Amniotic epithelial cell (primary cell): ENCODE measurements around the gene CCDC90B.
A peak's percentile ranks its signal among the peaks of the same experiment; 100 is the strongest.
"Not testable (repeated sequence)": the region's sequence is repeated elsewhere in the genome, so short reads cannot be mapped to it uniquely, and the experiment has no call there.

ENCODE experiments used
- DNase-seq: peaks from one replicate; pipeline ENCODE4 v3.0.0-alpha.2; 2010; ENCODE audit warnings: low read depth

The CCDC90B gene

GRCh38 chr11:83287631-83288030 lies 1.5 kb upstream of the CCDC90B start:
- DNase-seq, result no peak

DNA sequence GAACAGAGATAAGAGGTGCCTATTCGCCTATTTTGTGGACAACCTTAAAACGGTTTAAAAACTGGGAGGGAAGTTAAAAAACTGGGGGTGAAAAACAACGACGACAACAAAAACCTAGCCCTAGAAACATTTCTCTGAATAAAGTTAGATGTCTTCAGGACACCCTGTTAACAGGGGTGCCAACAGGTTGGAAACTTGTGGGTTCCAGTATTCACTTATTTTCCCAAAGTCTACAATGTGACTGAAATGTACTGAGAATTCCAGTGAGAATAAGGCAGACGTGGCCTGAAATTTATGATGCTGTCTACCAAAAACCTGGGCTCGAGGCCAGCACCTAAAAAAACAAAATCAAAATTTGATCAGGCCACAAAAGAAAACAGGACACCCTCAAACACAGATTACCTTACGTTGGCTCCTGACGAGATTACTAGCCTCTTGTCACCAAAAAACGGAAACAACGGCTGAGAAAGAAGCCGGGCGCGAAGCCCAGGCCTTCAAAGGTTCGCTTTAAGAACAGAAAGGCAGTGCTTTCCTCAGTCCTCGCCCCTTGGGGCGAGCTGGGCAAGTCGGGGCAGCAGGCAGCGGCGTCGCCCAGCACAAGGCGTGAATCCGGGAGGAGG lies 906 bp downstream of the CCDC90B start:
- DNase-seq, result no peak

- DNase-seq, result no peak
Measured at GRCh38 chr11:83284501-83285150, 1.5 kb downstream of the CCDC90B start.

- no peak for DNase-seq
Measured at GRCh38 chr11:83282084-83282716, 4.0 kb downstream of the CCDC90B start.

DNA sequence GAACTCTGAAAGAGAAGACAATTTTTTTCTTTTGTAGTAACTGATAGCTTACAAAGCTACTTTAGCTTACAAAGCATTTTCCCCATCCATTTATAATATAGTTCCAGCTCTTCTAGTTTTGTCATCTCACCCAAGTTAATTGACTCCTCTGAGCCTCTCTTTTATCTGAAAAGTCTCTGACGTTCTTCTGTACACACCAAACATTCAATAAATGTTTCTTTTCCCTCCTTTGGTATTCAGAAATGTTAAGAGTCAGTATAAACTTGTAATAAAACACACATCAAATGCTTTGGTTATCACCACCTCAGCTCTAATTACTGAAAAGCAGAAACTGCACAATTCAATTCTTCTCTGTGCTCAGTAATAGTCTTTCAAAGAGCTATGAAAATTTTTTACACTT lies 5.9 kb downstream of the CCDC90B start:
- peak; percentile 18 for DNase-seq

GRCh38 chr11:83278351-83278750 lies 7.8 kb downstream of the CCDC90B start:
- peak; percentile 47 for DNase-seq

DNA sequence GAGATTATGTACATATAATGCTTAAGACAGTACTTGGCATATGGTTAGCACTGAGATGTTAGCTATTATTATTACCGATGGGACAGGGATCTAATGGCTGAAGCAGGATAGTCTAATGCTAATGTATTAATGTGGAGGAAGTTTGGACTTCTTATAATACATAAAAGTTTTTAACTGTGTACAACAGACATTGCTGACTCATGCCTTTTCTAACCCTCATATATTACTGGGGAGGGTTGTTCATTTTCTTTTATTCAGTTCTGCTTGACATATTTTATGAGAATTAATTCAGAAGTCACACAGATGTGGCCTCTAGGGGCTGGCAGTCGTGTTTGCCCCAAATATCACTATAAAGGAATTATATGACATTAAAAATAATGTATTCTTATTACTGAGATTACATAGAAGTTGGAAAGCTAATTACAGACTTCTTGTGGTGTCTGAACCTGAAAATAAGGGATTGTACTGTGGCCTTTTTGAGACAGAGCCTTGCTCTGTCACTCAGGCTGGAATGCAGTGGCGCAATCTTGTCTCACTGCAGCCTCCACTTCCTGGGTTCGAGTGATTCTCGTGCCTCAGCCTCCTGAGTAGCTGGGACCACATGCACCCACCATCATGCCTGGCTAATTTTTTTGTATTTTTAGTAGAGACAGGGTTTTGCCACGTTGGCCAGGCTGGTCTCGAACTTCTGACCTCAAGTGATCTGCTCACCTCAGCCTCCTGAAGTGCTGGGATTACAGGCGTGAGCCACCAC lies 10.1 kb downstream of the CCDC90B start:
- DNase-seq, result no peak

GRCh38 chr11:83272627-83273026 lies 13.5 kb downstream of the CCDC90B start:
- peak; percentile 83 for DNase-seq

- DNase-seq, result not testable (repeated sequence)
Measured at GRCh38 chr11:83271734-83272133, 14.4 kb downstream of the CCDC90B start.

- not testable (repeated sequence) for DNase-seq
Measured at GRCh38 chr11:83269080-83269479, 17.1 kb downstream of the CCDC90B start.

DNA sequence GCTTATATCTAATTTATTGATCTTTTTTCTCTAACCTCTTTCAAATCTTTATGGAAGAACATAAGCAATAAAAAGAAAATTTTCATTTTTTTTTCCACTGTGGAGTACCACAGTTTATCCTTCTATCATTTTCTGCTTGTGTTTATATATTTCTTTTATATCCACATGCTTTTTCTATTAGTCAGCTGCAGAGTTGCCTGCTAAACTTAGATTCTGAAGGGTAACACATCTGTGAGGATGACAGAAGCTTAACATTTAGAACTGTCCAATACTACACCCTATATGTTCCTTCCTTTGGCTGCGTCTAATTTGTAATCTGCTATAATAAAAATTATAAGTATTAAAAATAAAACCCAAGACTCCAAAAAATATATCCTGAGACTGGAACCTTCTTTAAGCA lies 20.8 kb downstream of the CCDC90B start:
- DNase-seq, result no peak

GRCh38 chr11:83259559-83259958 lies 26.6 kb downstream of the CCDC90B start:
- DNase-seq, result no peak

- DNase-seq, result peak; percentile 96
Measured at GRCh38 chr11:83257761-83258168, 28.4 kb downstream of the CCDC90B start.

DNA sequence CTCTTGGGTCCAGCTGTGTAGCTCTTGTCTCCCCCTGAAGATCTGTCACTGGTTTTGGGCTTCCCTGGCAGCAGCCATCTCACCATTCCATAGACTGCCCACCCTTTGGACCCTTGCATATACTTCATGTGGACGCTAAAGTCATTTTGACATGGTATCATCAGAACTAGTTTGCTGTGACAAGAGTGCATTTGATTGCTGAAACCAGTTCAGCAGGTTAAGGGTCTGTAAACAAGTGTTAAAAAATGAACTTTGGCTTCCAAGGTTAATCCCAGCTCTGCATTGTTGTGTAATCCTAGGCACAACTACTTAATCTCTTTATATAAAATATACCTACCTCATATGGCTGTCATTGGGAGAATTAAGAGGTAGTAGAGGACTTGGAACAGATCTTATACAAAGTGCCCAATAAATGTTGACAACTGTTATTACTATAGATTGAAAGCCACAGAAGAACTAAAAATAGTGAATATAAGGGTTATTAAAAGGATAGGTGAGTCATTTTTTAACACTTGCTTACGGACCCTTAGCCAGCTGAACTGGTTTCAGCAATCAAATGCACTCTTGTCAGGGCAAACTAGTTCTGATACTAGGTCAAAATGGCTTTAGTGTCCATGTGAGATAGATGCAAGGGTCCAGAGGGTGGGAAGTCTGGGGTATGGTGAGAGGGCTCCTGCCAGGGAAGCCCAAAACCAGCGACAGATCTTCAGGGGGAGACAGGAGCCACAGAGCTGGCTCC lies 29.4 kb downstream of the CCDC90B start:
- DNase-seq, result no peak

DNA sequence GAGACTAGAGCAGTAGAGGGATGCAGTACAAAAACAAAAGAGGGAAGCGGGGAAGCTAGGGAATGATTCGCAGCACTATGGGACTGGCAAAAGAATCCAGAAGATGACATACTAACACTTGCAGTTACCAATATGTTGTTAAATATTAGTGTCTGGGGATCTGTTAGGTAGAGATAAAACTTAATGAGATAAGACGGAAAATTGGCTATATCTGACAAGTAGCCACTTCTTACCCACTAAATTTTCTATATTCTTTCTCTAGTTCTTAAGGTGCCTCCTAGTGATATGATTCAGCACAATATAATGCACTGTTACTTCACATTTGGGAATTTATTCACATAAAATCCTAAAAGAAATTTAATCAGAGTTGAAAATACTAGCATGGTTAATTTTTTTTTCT lies 30.8 kb downstream of the CCDC90B start:
- DNase-seq, result no peak

DNA sequence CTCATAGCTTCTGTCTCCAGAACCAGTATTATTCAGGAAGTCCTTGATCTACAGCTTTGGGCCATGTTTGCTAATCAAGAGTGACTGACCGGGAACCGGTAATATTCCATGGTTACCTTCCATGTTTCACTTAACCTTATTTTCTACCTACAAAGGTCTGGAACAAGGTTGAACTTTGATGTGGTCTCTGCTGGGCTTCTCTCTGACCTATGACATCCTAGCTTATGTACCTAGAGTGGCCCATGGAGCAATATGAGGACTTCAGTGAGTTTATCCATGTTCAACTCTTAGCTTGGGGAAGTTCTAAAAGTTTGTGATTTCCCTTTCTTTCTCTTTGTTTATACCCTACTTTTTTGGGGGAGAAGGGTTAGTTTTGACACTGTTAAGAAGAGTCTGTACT lies 33.2 kb downstream of the CCDC90B start:
- DNase-seq, result no peak

- no peak for DNase-seq
Measured at GRCh38 chr11:83252266-83252665, 33.9 kb downstream of the CCDC90B start.

DNA sequence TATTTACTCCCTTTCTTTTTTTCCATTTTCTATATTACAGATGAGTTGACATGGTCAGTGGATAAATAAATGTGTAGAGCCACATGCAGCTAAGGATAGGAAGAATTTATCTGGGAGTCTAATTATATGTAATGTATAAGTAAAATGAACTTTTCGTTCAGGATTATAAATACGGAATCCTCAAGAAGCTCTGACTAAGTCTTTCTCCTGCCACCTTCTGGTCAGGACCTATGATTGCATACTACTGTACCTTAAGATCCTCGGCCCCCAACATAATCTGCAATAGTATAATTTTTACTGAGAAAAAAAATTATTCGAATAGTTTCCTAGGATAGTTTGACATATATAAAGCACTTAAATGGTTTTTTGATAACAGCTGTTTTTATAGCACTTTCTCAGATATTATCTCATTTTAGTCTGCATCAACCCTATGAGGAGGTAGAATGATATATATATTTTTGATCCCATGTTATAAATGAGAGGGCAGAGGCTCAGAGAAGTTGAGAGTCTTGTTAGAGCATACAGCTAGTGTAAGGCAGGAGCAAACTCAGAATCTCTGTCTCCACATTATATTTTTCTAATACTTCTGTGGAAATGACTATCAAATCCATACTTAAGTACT lies 36.1 kb downstream of the CCDC90B start:
- peak; percentile 53 for DNase-seq

- no peak for DNase-seq
Measured at GRCh38 chr11:83249445-83249844, 36.7 kb downstream of the CCDC90B start.

GRCh38 chr11:83241291-83241946 lies 44.7 kb downstream of the CCDC90B start:
- DNase-seq, result peak; percentile 76

GRCh38 chr11:83238111-83238510 lies 48.1 kb downstream of the CCDC90B start:
- DNase-seq, result no peak
